ENCODE data around the gene MYBPH.

DNA sequence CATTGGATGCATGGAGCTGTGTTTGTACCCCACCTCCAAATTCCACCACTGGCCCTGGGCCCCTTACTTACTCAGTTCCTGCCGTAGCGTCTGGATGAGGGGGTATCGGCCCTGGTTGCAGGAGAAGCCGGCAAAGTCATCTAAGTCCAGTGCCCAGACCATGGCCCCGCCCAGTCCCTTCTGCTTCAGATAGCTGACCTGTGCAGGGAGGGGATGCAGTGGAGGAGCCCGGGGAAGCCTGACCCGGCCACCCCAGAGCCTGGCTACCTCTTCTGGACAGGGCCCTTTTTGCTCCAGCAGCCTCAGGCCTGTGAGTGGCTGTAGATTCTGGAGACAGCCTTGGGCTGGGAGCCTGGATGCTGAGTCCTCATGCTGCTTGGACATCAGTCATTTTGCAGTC, 42.0 kb upstream of the MYBPH start:
- TF ChIP-seq, protein P1, sequence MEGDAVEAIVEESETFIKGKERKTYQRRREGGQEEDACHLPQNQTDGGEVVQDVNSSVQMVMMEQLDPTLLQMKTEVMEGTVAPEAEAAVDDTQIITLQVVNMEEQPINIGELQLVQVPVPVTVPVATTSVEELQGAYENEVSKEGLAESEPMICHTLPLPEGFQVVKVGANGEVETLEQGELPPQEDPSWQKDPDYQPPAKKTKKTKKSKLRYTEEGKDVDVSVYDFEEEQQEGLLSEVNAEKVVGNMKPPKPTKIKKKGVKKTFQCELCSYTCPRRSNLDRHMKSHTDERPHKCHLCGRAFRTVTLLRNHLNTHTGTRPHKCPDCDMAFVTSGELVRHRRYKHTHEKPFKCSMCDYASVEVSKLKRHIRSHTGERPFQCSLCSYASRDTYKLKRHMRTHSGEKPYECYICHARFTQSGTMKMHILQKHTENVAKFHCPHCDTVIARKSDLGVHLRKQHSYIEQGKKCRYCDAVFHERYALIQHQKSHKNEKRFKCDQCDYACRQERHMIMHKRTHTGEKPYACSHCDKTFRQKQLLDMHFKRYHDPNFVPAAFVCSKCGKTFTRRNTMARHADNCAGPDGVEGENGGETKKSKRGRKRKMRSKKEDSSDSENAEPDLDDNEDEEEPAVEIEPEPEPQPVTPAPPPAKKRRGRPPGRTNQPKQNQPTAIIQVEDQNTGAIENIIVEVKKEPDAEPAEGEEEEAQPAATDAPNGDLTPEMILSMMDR (IDR thresholded peaks at IDR 0.05; ENCODE audit: low read depth, low read length), result no peak
- no peak for TF ChIP-seq POLR2A (IDR thresholded peaks at IDR 0.05; ENCODE audit: extremely low read depth, insufficient read length)
